DND-41 (cell line): ENCODE measurements around the gene DYNLT1.

Source experiments
- ATAC-seq: fragments of 200-7000 bp; cut with Tn5 transposase; 3 replicates; pipeline ENCODE4 v1.9.1; 2021; ENCODE audit warnings: low read depth; ENCODE audit not compliant: insufficient read depth
- DNase-seq: peaks from one replicate; pipeline ENCODE4 v3.0.0-alpha.2; 2020
- H2AFZ ChIP-seq: 2 replicates; pipeline ENCODE4 v1.6.0; 2012; ENCODE audit warnings: low read depth, low read length
- H3K27ac ChIP-seq: 2 replicates; pipeline ENCODE4 v1.5.1; 2012; ENCODE audit warnings: low read length, inconsistent platforms
- H3K27me3 ChIP-seq: fragments of 200-600 bp; sonication (generic); 2 replicates; pipeline ENCODE4 v1.6.0; 2012; ENCODE audit warnings: low read length, mild to moderate bottlenecking, inconsistent platforms; ENCODE audit not compliant: insufficient read depth, poor library complexity
- H3K36me3 ChIP-seq: 2 replicates; pipeline ENCODE4 v1.5.1; 2012; ENCODE audit warnings: low read length, inconsistent platforms; ENCODE audit not compliant: insufficient read depth
- H3K4me1 ChIP-seq: 2 replicates; pipeline ENCODE4 v1.5.1; 2012; ENCODE audit warnings: mild to moderate bottlenecking, low read length; ENCODE audit not compliant: insufficient read depth
- H3K4me2 ChIP-seq: 2 replicates; pipeline ENCODE4 v1.6.0; 2012; ENCODE audit warnings: mild to moderate bottlenecking, moderate library complexity, low read length, inconsistent platforms; ENCODE audit not compliant: insufficient read depth
- H3K4me3 ChIP-seq, 2 experiments: fragments of 200-600 bp in 1 of 2; shearing (Covaris generic) in 1 of 2; 2 replicates each; pipeline ENCODE4 v1.5.1; 2012 to 2016; ENCODE audit warnings: inconsistent platforms in 2 of 2, low read length in 2 of 2, mild to moderate bottlenecking in 2 of 2, low read depth in 1 of 2, moderate library complexity in 1 of 2
- H3K79me2 ChIP-seq: 2 replicates; pipeline ENCODE4 v1.6.0; 2012; ENCODE audit warnings: low read length, inconsistent platforms; ENCODE audit not compliant: insufficient read depth
- H3K9ac ChIP-seq: 2 replicates; pipeline ENCODE4 v1.6.0; 2012; ENCODE audit warnings: low read depth, mild to moderate bottlenecking, inconsistent platforms, low read length, moderate library complexity
- H3K9me3 ChIP-seq: 2 replicates; pipeline ENCODE4 v1.5.1; 2012; ENCODE audit warnings: low read length, moderate library complexity, mild to moderate bottlenecking, inconsistent platforms; ENCODE audit not compliant: insufficient read depth, severe bottlenecking
- H4K20me1 ChIP-seq: 2 replicates; pipeline ENCODE4 v1.6.0; 2012; ENCODE audit warnings: low read length; ENCODE audit not compliant: insufficient read depth
- CTCF ChIP-seq: IDR thresholded peaks from 2 replicates; pipeline ENCODE4 v1.5.1; 2012; ENCODE audit warnings: borderline replicate concordance, low read length, moderate library complexity, mild to moderate bottlenecking; ENCODE audit not compliant: poor library complexity, severe bottlenecking; ENCODE audit errors: extremely low read depth
- EZH2 ChIP-seq: IDR thresholded peaks from 3 replicates; pipeline ENCODE4 v1.6.1; 2012; ENCODE audit warnings: borderline replicate concordance, low read depth, mild to moderate bottlenecking, moderate library complexity, low read length, inconsistent platforms; ENCODE audit not compliant: severe bottlenecking

Gene DYNLT1

GRCh38 chr6:158622545-158623190 is 21.9 kb downstream of the DYNLT1 start:
- Histone ChIP-seq H3K9me3 (no peaks in the 10 kb centered on the region), H3K9ac (no peak overlapping the region), H3K79me2 (no peaks in the 10 kb centered on the region), H3K27me3 (no peaks in the 10 kb centered on the region), H3K27ac (no peak overlapping the region), H4K20me1 (peaks cover 18% of the 10 kb centered on the region; the same call in 1 of the 2 replicates), H3K4me1 (no peaks in the 10 kb centered on the region), H2AFZ (no peak overlapping the region), H3K4me3 (no peak overlapping the region), H3K4me2 (no peak overlapping the region), H3K36me3 (peaks cover 80% of the 10 kb centered on the region)
- DNase-seq: no peak
- TF ChIP-seq CTCF (no peak), EZH2 (no peak)
- ATAC-seq: no peak

- no peak for TF ChIP-seq CTCF
- TF ChIP-seq EZH2: no peak
- Histone ChIP-seq H3K27ac (no peak overlapping the region), H3K79me2 (no peaks in the 10 kb centered on the region), H3K9me3 (no peaks in the 10 kb centered on the region), H3K4me2 (no peak overlapping the region), H3K36me3 (peaks cover 73% of the 10 kb centered on the region), H3K4me3 (no peak overlapping the region), H3K27me3 (no peaks in the 10 kb centered on the region), H2AFZ (no peak overlapping the region), H3K4me1 (no peaks in the 10 kb centered on the region), H4K20me1 (peaks cover 18% of the 10 kb centered on the region; the same call in 1 of the 2 replicates), H3K9ac (no peak overlapping the region)
- ATAC-seq (no peak), DNase-seq (no peak)
Measured at GRCh38 chr6:158621694-158622544, 22.6 kb downstream of the DYNLT1 start.

DNA sequence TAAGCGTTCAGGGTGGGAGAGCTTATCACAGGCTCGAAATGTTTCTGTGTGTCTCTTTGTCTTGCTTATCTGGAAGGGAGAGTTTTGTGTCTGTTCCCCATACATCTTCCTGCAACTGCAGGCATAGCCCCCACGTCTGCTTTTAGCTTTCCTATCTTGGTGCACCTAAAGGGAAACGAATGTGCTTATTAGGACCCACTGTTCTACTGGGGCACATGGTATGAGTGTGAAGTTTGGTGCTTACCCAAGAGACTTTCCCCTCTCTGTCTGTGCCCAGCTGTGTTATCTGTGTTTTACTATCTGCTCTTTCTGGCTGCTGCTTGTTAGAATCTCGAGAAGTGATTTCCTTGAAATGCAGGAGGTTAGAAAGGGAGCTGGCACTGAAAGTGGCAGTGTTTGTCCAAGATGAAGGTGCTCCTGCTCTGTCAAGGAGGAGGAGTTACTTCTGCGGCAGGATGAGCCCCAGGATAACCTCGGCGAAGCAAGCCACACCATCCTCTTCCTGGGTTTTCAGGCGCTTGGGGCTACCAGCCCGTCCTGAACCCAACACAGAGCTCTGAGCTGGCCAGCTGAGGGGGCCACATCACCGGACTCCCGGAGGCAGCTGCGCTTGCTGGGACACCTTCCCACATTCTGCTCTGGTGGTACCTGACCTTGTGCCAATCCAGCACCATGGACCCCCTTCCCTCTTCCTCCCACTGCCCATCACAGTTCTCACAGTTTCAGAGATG is 23.4 kb downstream of the DYNLT1 start:
- H3K4me1 ChIP-seq: no peaks in the 10 kb centered on the region
- no peak overlapping the region for H2AFZ ChIP-seq
- H3K36me3 ChIP-seq: peaks cover 65% of the 10 kb centered on the region
- no peak overlapping the region for H3K27ac ChIP-seq
- H3K9me3 ChIP-seq: no peaks in the 10 kb centered on the region
- TF ChIP-seq CTCF: no peak
- TF ChIP-seq EZH2: no peak
- no peak overlapping the region for H3K4me2 ChIP-seq
- DNase-seq: no peak
- no peak overlapping the region for H3K4me3 ChIP-seq
- no peaks in the 10 kb centered on the region for H3K27me3 ChIP-seq
- no peaks in the 10 kb centered on the region for H3K79me2 ChIP-seq
- no peak overlapping the region for H3K9ac ChIP-seq
- peaks cover 18% of the 10 kb centered on the region; the same call in 1 of the 2 replicates for H4K20me1 ChIP-seq
- ATAC-seq: no peak
